Measurements from ENCODE around the gene ZBBX. TPM values are rescaled to one million over a fixed set of nuclear protein-coding genes. Genes with fewer than 3 reads are reported as not detected.

The ZBBX gene
- total RNA-seq, 1 donor from 2014 or later, result not detected

GRCh38 chr3:167251678-167252077, 128.4 kb downstream of the ZBBX start:
- intact Hi-C loops (cut with micrococcal nuclease), result no loop called here
- Mint-ChIP-seq H3K9me3 (no peaks in the 10 kb centered on the region), H3K4me1 (no peaks in the 10 kb centered on the region), H3K36me3 (ENCODE audit: low read depth) (no peaks in the 10 kb centered on the region), H3K27ac (no peak overlapping the region), H3K27me3 (no peaks in the 10 kb centered on the region), H3K4me3 (no peak overlapping the region)
- POLR2A ChIA-PET, result no interaction called here
- DNase-seq (no peak), ATAC-seq (ENCODE audit: low read depth) (no peak)
- TF ChIP-seq, protein P1, sequence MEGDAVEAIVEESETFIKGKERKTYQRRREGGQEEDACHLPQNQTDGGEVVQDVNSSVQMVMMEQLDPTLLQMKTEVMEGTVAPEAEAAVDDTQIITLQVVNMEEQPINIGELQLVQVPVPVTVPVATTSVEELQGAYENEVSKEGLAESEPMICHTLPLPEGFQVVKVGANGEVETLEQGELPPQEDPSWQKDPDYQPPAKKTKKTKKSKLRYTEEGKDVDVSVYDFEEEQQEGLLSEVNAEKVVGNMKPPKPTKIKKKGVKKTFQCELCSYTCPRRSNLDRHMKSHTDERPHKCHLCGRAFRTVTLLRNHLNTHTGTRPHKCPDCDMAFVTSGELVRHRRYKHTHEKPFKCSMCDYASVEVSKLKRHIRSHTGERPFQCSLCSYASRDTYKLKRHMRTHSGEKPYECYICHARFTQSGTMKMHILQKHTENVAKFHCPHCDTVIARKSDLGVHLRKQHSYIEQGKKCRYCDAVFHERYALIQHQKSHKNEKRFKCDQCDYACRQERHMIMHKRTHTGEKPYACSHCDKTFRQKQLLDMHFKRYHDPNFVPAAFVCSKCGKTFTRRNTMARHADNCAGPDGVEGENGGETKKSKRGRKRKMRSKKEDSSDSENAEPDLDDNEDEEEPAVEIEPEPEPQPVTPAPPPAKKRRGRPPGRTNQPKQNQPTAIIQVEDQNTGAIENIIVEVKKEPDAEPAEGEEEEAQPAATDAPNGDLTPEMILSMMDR (IDR thresholded peaks at IDR 0.05), result no peak
- CTCF ChIA-PET, result no interaction called here

GRCh38 chr3:167246252-167246651, 133.8 kb downstream of the ZBBX start:
- Mint-ChIP-seq H3K4me3 (no peak overlapping the region), H3K4me1 (no peaks in the 10 kb centered on the region), H3K36me3 (ENCODE audit: low read depth) (no peaks in the 10 kb centered on the region), H3K9me3 (no peaks in the 10 kb centered on the region), H3K27ac (no peak overlapping the region), H3K27me3 (no peaks in the 10 kb centered on the region)
- ATAC-seq (ENCODE audit: low read depth), result no peak
- TF ChIP-seq, protein P1 (IDR thresholded peaks at IDR 0.05), result no peak
- no peak for DNase-seq
- POLR2A ChIA-PET, result no interaction called here
- intact Hi-C loops (cut with micrococcal nuclease), result no loop called here
- CTCF ChIA-PET, result no interaction called here

DNA sequence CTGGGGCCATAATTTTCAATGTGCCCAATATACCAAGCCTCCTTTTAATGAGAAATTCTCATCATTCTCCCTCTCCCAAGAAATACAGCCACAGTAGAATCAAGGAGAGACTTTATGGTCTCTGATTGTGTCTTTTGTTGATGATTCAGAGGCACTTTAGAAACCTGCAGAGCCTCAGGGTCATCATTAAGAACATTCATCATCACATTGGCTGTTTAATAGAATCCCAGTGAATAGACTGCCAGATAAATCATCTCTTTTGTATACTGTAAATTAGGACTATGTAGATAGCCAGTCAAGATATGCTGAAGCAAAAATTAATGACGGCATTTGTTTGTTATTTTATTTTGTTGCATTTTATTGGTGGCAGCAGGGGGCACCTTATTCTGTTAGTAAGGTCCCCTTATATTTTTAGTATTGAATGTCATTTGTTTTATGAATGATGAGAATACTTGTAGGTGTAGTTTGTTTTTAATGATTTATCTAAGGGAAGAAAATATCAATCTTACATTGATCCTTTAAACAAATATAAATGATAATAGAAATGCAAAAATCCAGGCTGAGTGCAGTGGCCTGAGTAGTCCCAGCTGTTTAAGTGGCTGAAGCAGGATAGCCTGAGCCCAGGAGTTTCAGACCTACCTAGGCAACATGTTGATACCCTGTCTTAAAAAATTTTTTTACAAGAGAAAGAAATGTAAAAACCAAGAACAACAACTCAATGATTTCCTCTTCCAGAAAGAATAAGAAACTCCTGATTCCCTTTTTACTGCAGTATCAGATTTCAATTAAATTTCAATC, 138.8 kb downstream of the ZBBX start:
- intact Hi-C loops (cut with micrococcal nuclease), result no loop called here
- H3K4me3 Mint-ChIP-seq, result no peak overlapping the region
- H3K4me1 Mint-ChIP-seq, result no peaks in the 10 kb centered on the region
- no peaks in the 10 kb centered on the region for H3K27me3 Mint-ChIP-seq
- no peaks in the 10 kb centered on the region for H3K36me3 Mint-ChIP-seq (ENCODE audit: low read depth)
- POLR2A ChIA-PET, result no interaction called here
- H3K9me3 Mint-ChIP-seq, result no peaks in the 10 kb centered on the region
- TF ChIP-seq, protein P1 (IDR thresholded peaks at IDR 0.05), result no peak
- no peak overlapping the region for H3K27ac Mint-ChIP-seq
- ATAC-seq (ENCODE audit: low read depth) (no peak), DNase-seq (no peak)
- CTCF ChIA-PET, result no interaction called here

DNA sequence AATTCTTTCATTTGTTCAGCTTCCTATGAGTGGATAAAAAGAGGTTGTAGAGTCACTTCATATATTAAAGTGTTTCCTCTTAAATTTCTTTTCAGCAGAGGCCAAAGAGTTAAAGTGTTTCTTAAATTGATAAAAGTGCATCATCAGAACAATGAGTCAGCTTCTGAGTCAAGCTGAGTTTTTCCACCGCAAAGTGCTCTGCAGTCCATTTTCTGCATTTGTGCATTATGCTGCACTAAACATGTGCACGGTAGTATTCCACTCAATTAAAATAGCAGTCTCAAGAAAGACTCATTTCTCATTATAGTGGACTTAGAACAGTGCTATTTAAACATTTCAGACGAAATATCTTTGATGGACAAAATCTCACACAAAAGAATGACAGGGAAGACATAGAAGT, 152.0 kb downstream of the ZBBX start:
- ATAC-seq (ENCODE audit: low read depth) (no peak), DNase-seq (no peak)
- POLR2A ChIA-PET, result no interaction called here
- TF ChIP-seq, protein P1 (IDR thresholded peaks at IDR 0.05), result no peak
- no peaks in the 10 kb centered on the region for H3K9me3 Mint-ChIP-seq
- H3K27me3 Mint-ChIP-seq, result no peaks in the 10 kb centered on the region
- no peak overlapping the region for H3K4me3 Mint-ChIP-seq
- intact Hi-C loops (cut with micrococcal nuclease), result loop anchor here (10.0 kb wide), 1 partner anchor 213 kb away; no protein-coding TSS in a partner anchor
- CTCF ChIA-PET, result no interaction called here
- no peak overlapping the region for H3K27ac Mint-ChIP-seq
- H3K36me3 Mint-ChIP-seq (ENCODE audit: low read depth), result no peaks in the 10 kb centered on the region
- no peaks in the 10 kb centered on the region for H3K4me1 Mint-ChIP-seq

DNA sequence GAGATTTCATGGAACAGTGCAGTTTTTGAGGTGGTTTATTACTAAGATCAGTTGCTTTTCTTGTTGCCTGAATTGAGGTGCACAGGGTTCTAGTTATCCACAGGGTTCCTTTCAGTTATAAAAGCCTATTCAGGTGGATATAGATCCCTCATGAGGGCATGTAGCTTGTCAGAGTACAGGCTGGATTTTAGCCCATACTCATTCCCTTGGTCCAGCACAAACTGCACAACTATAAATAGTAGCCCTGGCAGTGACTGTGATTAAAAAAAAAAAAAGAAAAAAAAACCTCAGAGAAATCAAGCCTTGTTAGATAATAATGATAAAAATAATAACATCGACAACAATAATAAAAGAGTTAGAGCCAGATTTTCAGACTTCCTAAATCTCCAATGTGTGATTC, 154.3 kb downstream of the ZBBX start:
- Mint-ChIP-seq H3K4me3 (no peak overlapping the region), H3K4me1 (no peaks in the 10 kb centered on the region), H3K27me3 (no peaks in the 10 kb centered on the region), H3K27ac (no peak overlapping the region), H3K9me3 (peaks cover 4% of the 10 kb centered on the region), H3K36me3 (ENCODE audit: low read depth) (no peaks in the 10 kb centered on the region)
- TF ChIP-seq, protein P1 (IDR thresholded peaks at IDR 0.05), result no peak
- DNase-seq (no peak), ATAC-seq (ENCODE audit: low read depth) (no peak)
- ChIA-PET POLR2A (no interaction called here), CTCF (no interaction called here)
- intact Hi-C loops (cut with micrococcal nuclease), result loop anchor here (10.0 kb wide), 1 partner anchor 211 kb away; no protein-coding TSS in a partner anchor
